ENCODE measurements around the gene BTBD9. TPM values are rescaled to one million over a fixed set of nuclear protein-coding genes. Genes with fewer than 3 reads are reported as not detected.

The BTBD9 gene
- total and polyA plus RNA-seq, 9 of the 15 experiments (the other 6 are each of a cell fraction or from before 2014, with no cell fraction given), result 0.08 to 1.6 (median 0.58) TPM

DNA sequence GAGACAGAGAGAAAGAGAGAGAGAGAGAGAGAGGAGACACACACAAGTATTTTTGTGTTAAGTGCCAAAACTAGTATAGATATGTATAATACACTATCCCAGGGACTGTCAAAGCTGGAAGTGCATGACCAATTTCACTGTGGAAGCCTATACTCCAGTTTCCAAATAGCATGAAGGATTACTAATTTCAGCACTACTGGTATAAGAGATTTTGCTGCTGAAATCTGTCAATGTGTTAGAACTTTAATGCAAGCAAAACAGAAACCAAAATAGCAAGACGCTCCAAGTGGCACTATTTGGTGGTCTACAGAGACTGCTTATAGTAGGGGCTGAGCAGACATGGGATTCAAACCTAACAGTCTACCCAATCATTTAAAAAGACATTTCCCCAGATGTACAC is 284.8 kb downstream of the BTBD9 start:
- 0% methylated on average over 1 of the region's 1 CpG for whole genome bisulfite sequencing (ENCODE audit: insufficient coverage, low coverage, missing lambda C conversion rate)
- TF ChIP-seq SIX5 (IDR thresholded peaks at IDR 0.05; ENCODE audit: borderline replicate concordance in 1 of 2, insufficient read depth in 1 of 2, low read depth in 1 of 2, low read length in 2 of 2) (no peak), ZNF75A (CRISPR knock-in tag; IDR thresholded peaks at IDR 0.05) (no peak)
- FAIRE-seq (no peak), DNase-seq (ENCODE audit: extremely low read depth in 1 of 4, low spot score in 3 of 4) (no peak), ATAC-seq (no peak)
- H3K9me1 ChIP-seq (ENCODE audit: control insufficient read depth, insufficient read depth, low read length), result no peaks in the 10 kb centered on the region
- H2AFZ ChIP-seq (ENCODE audit: low read depth, low read length), result no peak overlapping the region
- no peak overlapping the region for H3K27ac ChIP-seq (ENCODE audit: extremely low read depth, low read depth, low read length)
- peaks cover 10 to 16% of the 10 kb centered on the region in 2 experiments; a peak in 4 of 5 replicates for H3K27me3 ChIP-seq (ENCODE audit: control insufficient read depth in 2 of 2, insufficient read depth in 2 of 2, low read length in 2 of 2)
- no peaks in the 10 kb centered on the region for H3K36me3 ChIP-seq (ENCODE audit: control insufficient read depth, insufficient read depth, low read length)
- no peaks in the 10 kb centered on the region for H3K4me1 ChIP-seq (replicated peaks in 1 of 2; ENCODE audit: control insufficient read depth in 2 of 2, insufficient read depth in 2 of 2, low read length in 2 of 2)
- H3K9me3 ChIP-seq (replicated peaks; ENCODE audit: control insufficient read depth, insufficient read depth, low read depth, low read length), result no peaks in the 10 kb centered on the region
- ChIA-PET CTCF (ENCODE audit: low intra/inter-chr PET ratio) (no interaction called here), POLR2A (no interaction called here)
- no peaks in the 10 kb centered on the region for H3K79me2 ChIP-seq (ENCODE audit: control insufficient read depth, insufficient read depth, low read length)
- H3K4me3 ChIP-seq, result no peak overlapping the region
- no peak overlapping the region for H3K9ac ChIP-seq (ENCODE audit: insufficient read depth in 1 of 2, low read depth in 2 of 2, low read length in 2 of 2)
- in situ Hi-C loops (cut with MboI) (no loop called here), intact Hi-C loops (cut with micrococcal nuclease) (no loop called here)
- BruUV-seq (replicated peaks), result no TSS peak
- no peaks in the 10 kb centered on the region for H4K20me1 ChIP-seq (replicated peaks; ENCODE audit: control insufficient read depth, insufficient read depth, low read length)
- no peak overlapping the region for H3K4me2 ChIP-seq (ENCODE audit: insufficient read depth, low read length)

DNA sequence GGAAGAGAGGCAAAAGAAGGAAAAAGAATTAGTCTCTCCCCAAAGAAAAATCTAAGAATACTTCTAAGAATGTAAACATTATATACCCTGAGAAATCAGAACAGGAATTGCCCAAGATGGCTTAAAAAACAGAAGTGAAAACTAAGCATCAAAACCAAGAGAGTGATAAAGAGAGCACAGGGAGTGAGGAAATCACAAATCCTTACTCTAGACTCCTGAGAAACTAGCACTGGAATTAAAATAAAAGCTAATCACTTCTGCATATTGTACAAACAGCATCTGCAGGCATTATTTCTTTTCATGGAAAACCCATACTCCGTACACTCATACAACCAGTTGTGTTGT is 285.7 kb downstream of the BTBD9 start:
- no peaks in the 10 kb centered on the region for H3K4me1 ChIP-seq (replicated peaks in 1 of 2; ENCODE audit: control insufficient read depth in 2 of 2, insufficient read depth in 2 of 2, low read length in 2 of 2)
- ChIA-PET CTCF (ENCODE audit: low intra/inter-chr PET ratio) (no interaction called here), POLR2A (no interaction called here)
- H3K4me3 ChIP-seq, result no peak overlapping the region
- no TSS peak for BruUV-seq (replicated peaks)
- no peak overlapping the region for H3K4me2 ChIP-seq (ENCODE audit: insufficient read depth, low read length)
- intact Hi-C loops (cut with micrococcal nuclease) (no loop called here), in situ Hi-C loops (cut with MboI) (no loop called here)
- no peaks in the 10 kb centered on the region for H3K79me2 ChIP-seq (ENCODE audit: control insufficient read depth, insufficient read depth, low read length)
- H3K9me3 ChIP-seq (replicated peaks; ENCODE audit: control insufficient read depth, insufficient read depth, low read depth, low read length), result no peaks in the 10 kb centered on the region
- no peak for FAIRE-seq
- 0% methylated on average over 1 of the region's 1 CpG for WGBS (ENCODE audit: insufficient coverage, low coverage, missing lambda C conversion rate)
- H3K27me3 ChIP-seq (ENCODE audit: control insufficient read depth in 2 of 2, insufficient read depth in 2 of 2, low read length in 2 of 2), result peaks cover 4 to 10% of the 10 kb centered on the region in 2 experiments; a peak in 4 of 5 replicates
- H3K27ac ChIP-seq (ENCODE audit: extremely low read depth, low read depth, low read length), result no peak overlapping the region
- no peak overlapping the region for H2AFZ ChIP-seq (ENCODE audit: low read depth, low read length)
- no peaks in the 10 kb centered on the region for H3K9me1 ChIP-seq (ENCODE audit: control insufficient read depth, insufficient read depth, low read length)
- no peak for TF ChIP-seq TEAD2 (tag; IDR thresholded peaks at IDR 0.05)
- TF ChIP-seq FOXJ3 (CRISPR knock-in tag; IDR thresholded peaks at IDR 0.05), result no peak
- TF ChIP-seq THRAP3 (IDR thresholded peaks at IDR 0.05; ENCODE audit: borderline replicate concordance), result no peak
- no peak for TF ChIP-seq ZNF717 (CRISPR knock-in tag; IDR thresholded peaks at IDR 0.05)
- no peak for TF ChIP-seq NCOA2 (IDR thresholded peaks at IDR 0.05; ENCODE audit: partially characterized antibody in 2 of 2)
- TF ChIP-seq NFE2 (IDR thresholded peaks at IDR 0.05; ENCODE audit: low read depth), result no peak
- TF ChIP-seq MTF1 (CRISPR knock-in tag; IDR thresholded peaks at IDR 0.05; ENCODE audit: borderline replicate concordance), result no peak
- no peak for TF ChIP-seq ZNF436 (CRISPR knock-in tag; IDR thresholded peaks at IDR 0.05)
- no peaks in the 10 kb centered on the region for H4K20me1 ChIP-seq (replicated peaks; ENCODE audit: control insufficient read depth, insufficient read depth, low read length)
- no peak for ATAC-seq
- no peaks in the 10 kb centered on the region for H3K36me3 ChIP-seq (ENCODE audit: control insufficient read depth, insufficient read depth, low read length)
- no peak for DNase-seq (ENCODE audit: extremely low read depth in 1 of 4, low spot score in 3 of 4)
- no peak overlapping the region for H3K9ac ChIP-seq (ENCODE audit: insufficient read depth in 1 of 2, low read depth in 2 of 2, low read length in 2 of 2)
